G401 (cell line): ENCODE data around the gene CSNK1D. TPM values are rescaled to one million over a fixed set of nuclear protein-coding genes. Genes with fewer than 3 reads are reported as not detected.

Source experiments
- DNase-seq: peaks from one replicate; pipeline ENCODE4 v3.0.0-alpha.2; 2015; ENCODE audit warnings: low spot score
- in situ Hi-C: cut with HindIII; loops from 2 replicates; pipeline ENCODE4 v1.10.0; 2016; ENCODE audit warnings: low sequenced_read_pairs, mixed read lengths
- total RNA-seq: library from RNA; depleted of rRNA; stranded (reverse); fragments of >200 nt; shearing (Covaris generic); gene quantifications from 2 replicates; pipeline ENCODE4 v1.2.3, GENCODE V29; 2014; rRNA removed

CSNK1D gene
- total RNA-seq, result 83.1 and 87.7 TPM in 2 replicates

DNA sequence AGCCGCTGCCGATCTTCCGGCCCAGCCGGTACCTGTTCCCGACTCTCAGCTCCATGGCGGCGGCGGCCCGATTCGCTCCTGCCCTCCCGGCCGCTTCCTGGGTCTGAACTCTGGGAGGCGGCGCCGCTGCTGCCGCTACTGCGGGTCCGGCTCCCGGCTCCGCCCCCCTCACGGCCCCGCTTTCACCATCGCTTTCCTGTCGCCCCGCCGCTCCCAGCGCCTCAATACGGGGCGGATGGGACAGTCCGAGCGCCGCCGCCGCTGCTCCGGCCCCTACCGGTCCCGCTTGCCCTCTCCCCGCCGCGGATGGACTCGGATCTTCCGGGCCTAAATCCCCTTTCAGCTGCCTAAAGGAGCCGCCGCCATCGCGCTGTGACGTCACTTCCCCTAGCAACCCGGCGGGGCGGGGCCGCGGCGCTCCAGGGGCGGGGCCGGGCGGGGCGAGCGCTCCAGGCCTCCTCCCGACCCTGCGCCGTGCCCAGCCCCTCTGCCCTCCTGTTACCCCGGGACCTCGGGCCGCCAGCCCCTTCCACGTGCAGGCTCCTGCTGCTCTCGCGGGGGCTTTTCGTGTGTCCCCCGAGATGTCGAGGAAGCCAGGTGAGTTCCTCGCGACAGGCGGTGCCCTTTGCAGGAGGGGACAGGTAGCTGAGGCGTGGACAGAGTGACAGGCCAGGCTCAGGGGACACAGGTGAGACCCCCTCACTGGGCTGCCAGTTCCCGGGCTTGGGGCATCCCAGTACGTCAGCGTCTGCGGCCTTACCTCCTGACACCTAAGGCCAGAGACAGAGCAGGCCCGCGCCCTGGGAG is at the start of gene CSNK1D:
CSNK1D (minus strand) TSS at position 374 of the 807 bp plus-strand sequence; CDS start at position 55, 319 bp downstream.
- in situ Hi-C loops, result no loop called here
- DNase-seq, result peak; percentile 89

DNA sequence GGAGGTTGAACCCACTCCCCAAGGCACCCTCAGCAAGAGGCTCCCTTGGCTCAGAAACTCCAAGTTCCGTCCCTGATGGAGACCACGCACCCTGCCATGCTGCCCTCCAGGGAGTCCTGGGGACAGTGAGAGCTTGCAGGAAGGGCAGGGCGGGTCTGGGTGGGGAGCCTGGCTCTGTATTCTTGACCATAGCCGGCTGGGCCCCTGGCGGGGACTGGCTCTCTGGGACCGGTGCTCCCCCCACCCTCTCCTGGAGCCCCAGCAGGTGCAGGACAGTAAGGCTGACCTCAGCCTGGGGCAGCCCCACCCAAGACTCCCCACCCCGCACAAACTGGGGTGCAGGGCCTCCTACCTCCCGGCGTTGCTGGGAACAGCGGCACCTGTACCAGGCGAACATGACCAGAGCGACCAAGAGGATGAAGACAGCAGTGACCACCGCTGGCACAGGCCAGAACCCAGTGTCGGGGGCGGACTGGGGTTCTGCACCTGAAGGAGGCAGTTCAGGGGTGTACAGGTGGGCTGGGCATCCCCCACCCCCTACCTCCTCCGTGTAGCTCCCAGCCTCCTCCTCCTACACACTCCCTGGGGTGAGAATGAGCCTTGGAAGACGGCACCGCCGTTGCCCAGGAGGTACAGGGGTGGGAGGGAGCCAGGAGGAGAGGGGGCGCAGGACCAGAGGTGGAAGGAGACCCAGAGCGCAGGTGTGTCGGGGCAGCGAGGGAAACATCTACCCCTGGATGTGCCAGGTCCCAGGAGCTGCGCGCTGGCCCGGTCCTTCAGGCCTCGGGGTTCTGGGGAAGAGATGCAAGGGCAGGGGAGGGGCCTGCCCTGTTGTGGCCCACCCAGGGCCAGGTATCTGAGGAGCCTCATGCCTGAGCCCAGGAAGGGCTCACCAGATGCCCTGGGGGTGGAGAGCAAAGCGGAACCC is 49.3 kb upstream of the CSNK1D start:
- DNase-seq, result no peak
- in situ Hi-C loops, result no loop called here

DNA sequence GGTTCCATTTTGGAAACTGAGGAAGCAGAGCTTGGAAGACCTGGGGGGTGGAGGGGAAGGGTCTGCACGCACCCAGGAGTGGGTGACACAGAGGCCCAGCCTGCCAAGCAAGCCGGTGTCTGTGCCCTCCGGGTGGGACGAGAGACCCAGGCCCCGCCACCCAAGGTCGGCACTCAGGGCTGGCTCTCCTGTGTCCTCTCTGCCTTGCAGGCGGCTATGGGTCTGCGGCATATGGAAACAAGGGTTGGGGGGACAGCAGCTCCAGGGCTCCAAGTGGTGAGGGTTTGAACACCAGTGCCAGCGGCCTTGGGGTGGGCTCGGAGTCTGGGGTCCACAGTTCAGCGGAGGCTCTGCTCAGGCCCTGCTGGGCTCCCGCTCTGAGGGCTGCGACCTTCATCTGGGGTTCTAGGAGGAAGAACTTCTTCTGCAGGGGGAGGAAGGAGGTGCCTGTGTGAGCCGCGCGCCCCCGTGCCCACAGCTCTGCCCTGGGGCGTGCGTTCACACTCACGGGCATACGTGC is 48.5 kb upstream of the CSNK1D start:
- in situ Hi-C loops, result no loop called here
- DNase-seq, result no peak

DNA sequence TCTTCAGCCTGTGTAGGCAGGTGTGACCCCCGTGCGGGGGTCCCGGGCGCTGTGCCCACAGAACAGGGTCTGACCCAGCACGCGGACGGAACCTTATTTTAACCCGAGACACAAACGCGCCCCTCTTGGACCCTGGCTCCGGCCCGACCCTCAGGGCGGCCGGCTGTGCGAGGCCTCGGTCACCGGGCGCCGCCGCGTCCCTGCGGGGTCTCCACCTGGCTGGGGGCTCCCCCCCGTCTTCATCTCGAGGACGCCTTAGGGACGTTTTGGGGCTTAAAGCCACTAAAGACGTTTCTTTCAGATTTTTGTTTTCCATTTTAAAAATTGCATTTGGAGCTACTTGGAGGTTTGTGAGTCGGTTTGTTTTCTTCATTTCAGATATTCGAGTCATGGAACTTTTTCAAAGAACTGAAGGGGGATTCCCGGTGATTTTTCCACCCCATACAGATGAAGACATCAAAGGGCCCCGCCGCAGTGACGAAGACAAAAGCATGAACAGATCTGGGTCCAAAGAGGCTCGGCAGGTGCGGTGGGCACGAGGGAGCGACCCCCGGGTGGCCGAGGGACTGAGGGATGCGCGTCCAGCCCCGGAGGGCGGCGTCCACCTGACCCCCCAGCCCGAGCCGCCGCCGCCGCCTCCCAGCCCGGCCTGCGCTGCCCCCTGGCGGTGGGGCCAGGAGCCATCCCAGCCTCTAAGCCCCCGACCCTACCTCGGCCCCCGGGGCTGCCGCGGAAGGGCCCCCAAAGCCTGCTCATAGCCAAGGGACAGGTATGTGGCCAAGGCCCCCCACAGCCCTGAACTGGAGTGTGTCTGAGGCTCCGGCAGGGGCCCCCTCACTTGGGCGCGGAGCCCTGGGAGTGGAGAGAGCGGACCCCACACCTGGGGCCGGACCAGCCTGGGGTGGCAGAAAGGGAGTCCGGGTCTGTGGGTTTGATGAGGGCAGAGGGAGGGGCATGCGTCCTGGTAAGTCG is 47.7 kb upstream of the CSNK1D start:
- DNase-seq, result no peak
- in situ Hi-C loops, result no loop called here

DNA sequence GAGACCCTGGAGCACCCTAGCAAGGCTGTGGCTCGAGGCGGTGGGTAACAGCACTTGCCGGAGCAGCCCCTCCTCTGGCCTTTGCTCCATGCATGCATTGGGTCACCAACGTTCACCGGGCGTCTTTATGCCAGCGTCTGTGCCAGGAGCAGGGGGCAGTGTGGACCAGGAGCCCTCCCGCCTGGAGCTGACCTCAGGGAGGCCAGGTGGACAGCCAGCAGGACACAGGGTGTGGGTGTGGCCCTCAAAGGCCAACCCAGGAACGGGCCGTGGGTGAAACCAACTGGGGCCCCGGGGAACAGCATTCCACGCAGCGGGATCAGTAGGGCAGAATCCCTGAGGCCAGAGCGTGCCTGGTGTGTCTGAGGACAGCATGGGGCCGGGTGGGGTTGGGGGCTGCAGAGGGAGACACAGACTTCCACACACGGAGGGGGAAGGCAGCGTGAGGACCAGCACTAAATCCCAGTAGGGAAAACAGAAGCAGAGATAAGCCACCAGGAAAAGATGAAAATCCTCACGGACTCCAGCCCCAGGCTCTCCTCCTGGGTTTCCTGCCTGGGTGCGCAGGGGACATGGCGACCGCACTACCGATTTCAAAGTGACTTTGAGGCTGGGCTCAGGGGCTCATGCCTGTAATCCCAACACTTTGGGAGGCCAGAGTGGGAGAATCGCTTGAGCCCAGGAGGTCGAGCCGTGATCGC is 46.8 kb upstream of the CSNK1D start:
- no peak for DNase-seq
- in situ Hi-C loops, result no loop called here

DNA sequence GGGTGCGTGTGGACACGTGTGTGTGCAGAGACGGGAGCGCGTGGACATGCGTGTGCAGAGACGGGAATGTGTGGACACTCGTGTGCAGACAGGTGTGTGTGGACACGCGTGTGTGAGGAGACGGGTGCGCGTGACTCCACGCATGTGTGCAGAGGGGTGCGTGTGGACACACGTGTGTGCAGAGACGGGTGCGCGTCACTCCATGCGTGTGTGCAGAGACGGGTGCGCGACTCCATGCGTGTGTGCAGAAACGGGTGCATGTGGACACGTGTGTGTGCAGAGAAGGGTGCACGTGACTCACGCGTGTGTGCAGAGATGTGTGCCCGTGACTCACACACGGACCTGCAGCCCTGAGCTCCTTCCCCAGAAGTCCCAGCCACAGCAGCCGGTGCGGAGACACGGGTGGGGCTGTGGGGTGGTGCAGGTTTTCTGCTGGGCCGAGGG is 46.1 kb upstream of the CSNK1D start:
- in situ Hi-C loops, result no loop called here
- no peak for DNase-seq

DNA sequence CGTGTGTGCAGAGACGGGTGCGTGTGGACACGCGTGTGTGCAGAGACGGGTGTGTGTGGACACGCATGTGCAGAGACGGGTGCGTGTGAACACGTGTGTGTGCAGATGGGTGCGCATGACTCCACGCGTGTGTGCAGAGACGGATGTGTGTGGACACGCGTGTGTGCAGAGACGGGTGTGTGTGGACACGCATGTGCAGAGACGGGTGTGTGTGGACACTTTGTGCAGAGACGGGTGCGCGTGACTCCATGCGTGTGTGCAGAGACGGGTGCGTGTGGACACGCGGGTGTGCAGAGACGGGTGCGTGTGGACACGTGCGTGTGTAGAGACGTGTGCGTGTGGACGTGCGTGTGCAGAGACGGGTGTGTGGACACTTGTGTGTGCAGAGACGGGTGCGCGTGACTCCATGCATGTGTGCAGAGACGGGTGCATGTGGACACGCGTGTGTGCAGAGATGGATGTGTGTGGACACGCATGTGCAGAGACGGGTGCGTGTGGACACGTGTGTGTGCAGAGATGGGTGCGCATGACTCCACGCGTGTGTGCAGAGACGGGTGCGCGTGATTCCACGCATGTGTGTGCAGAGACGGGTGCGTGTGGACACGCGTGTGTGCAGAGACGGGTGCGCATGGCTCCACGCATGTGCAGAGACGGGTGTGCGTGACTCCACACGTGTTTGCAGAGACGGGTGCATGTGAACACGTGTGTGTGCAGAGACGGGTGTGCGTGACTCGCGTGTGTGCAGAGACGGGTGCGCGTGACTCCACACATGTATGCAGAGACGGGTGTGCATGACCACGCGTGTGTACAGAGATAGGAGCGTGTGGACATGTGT is 45.5 kb upstream of the CSNK1D start:
- no peak for DNase-seq
- in situ Hi-C loops, result no loop called here

DNA sequence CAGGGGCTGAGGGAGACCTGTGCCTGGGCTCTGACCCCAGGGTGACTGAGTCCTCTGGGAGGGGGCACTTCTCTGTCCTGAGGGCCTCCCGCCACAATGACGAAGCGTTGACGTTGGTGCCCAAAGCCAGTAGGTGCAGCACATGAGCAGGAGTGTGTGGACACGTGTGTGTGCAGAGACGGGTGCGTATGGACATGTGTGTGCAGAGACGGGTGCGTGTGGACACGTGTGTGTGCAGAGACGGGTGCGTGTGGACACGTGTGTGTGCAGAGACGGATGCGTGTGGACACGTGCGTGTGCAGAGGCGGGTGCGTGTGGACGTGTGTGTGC is 44.6 kb upstream of the CSNK1D start:
- in situ Hi-C loops, result no loop called here
- no peak for DNase-seq

DNA sequence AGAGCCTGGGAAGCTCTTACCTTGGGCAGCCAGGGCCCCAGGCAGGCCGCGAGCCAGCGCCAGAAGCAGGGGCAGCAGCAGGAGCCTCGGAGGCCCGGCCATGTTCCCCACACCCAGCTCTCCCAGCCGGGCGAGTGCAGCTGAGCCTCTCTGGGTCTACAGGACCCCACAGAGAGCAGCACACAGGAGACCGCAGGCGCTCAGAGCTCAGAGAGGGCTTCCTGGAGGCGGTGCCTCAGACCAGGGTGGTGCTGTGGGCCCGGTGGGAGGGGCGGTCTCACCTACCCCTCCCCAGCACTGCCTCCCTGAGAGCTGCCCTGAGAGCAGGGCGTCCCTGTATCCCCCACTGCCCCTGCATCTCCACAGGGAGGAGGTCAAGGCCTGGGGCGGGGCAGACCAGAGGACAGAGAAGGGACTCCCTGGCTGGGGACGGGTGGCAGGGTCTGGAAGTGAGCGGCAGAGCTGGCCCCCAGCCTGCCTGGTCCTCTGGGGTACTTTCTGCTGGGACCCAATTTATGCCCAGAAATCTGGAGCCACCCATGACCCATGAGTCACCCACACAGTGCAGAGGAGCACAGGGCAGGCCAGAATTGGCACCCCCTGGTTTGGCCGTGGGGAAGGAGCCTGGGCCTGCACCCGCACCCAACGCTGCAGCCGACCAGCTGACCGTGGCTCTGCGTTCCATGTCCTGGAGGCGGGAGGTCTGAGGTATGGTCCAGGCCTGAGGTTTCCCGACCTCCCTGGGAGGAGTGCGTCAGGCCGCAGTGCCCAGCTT is 44.1 kb upstream of the CSNK1D start, which contains the start of gene CD7:
CD7 (minus strand) TSS at position 215 of the 775 bp plus-strand sequence; CDS start at position 102, 113 bp downstream.
- no peak for DNase-seq
- in situ Hi-C loops, result no loop called here

DNA sequence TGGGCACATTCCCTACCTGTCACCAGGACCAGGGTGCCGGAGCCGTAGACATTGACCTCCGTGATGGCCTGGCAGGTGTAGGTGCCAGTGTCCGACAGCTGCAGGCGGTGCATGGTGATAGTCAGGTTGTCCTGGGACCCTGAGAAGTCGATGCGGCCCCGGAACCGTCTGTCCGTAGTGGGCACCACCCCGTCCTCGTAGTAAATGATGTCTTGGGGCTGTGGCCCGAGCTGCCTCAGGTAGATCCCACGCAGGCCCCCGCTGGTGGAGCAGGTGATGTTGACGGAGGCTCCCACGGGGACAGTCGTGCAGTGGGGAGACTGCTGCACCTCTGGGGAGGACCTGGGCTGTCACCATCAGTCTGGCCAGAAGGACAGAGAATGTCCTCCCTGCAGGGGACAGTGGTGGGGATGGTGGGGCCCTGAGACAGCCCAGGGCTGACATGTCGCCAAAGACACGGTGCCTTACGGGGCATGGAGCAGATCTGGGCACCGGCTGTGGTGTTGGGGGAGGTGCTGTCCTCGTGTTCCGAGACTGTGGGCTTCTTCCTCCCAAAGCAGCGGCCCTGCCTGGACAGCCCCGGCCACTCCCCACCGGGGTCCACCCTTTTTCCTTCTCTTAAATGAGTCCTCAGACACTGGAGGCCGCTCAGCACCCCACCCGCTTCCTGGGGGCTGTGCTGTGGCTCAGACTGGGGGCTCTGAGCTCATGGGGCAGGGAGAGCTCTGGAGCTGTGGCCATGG is 43.3 kb upstream of the CSNK1D start:
- DNase-seq, result no peak
- in situ Hi-C loops, result no loop called here

DNA sequence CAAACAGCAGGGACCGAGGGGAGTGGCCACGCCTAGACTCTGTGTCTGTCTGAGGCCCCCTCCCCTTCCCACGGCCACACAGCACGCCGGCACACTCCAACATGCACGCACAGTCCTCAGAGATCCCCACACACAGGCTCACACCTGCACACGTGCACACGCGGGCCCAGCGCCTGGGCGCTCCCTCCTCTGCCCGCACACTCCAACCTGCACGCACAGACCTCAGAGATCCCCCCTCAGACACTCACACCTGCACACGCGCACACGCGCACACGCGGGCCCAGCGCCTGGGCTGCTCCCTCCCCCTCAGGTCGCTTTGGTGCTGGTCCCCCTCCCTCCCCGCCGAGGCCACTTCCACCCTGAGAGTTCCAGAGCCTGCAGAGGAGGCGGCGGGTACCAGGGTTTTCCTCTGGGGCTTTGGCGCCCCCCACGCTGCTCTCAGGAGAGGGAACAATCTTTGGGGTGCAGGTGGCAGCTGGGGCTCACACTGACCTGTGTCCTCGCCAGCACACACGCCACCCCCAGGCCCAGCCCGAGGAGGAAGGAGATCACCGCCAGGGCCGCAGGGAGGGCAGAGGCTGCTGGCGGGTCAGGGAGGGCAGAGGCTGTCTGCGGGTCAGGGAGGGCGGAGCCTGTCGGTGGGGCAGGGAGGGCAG is 42.3 kb upstream of the CSNK1D start:
- DNase-seq, result no peak
- in situ Hi-C loops, result no loop called here

DNA sequence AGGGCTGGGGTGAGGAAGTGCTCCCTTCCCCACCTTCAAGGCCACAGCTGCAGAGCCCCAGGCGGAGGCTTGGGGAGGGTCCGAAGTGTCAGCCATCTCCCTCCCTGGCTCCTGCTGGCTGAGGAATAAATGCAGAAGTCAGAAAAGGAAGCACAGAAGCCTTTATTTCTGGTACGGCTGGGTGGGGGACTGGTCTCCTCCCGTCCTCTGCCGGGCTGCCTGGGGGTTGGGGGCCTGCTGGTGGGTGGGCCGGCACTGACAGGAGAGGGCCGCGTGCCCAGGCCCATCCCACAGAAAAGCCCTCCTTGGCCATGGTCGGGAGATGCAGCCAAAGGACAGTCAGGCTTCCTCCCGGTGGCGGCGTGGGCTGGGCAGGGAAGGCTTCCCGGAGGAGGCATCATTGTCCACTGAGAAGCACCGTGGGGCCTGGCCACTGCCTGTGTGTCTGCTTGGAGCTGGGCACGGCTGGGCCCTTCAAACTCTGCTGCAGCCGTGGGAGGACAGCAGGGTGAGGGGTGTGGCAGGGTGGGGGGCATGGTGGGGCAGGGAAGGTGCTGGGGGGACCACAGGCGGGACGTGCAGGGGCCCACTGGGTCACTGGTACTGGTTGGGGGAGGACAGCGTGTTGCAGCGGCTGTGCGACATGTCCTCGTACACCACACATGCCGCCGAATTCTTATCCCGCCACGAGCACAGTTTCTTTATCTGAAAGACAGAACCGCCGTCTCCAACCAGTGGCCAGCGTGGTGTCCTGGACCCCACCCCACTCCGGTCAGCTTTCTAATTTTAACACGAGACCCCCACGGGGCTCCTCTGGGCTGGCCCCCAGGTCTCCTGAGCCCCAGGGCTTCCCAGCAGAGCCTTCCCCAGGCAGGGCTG is 41.5 kb upstream of the CSNK1D start:
- in situ Hi-C loops, result no loop called here
- no peak for DNase-seq

DNA sequence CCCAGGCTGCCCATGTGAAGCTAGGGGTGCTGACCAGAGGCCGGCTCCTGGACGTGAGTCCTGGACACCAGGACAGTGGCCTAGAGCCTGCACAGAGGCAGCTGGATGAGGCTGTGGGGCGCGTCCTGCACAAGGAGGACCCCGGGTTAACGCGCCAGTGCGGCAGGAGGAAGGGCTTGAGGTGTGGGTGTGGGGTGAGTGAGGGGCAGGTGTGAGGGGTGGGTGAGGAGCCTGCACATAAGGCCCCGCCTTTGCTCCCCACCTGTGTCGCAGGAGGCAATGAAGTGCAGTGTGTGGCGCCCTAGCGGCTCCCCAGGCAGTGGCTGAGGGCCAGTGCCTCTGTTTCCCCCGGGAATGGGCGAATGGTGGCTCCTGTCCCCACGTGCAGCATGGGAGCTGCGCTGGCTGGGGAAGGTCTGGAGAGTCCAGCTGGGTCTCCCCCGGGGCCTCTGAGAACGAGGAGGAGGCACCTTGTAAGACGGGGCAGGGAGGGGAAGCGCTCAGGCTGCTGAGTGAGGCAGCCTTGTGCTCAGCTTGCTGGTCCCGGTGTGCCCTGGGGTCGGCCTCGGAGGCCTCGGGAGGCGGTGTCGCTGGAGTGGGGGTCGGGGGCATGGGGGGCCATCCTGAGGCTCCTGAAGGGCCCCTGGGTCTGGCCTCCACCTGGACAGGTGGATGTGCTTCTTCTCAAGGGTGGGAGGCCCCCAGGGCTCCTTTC is 40.7 kb upstream of the CSNK1D start:
- in situ Hi-C loops, result no loop called here
- no peak for DNase-seq
